K562 (cell line): ENCODE measurements around the gene NUP43. TPM values are rescaled to one million over a fixed set of nuclear protein-coding genes. Genes with fewer than 3 reads are reported as not detected.

ENCODE experiments used
- ARID3A ChIP-seq: IDR thresholded peaks from 2 replicates; pipeline ENCODE4 v1.6.1; 2012; ENCODE audit warnings: low read depth, low read length, improper control_type of control experiment, borderline replicate concordance
- ARNT ChIP-seq, 2 experiments: fragments of 450-650 bp; IDR thresholded peaks; 2 replicates each; pipeline ENCODE4 v1.6.1; 2016; ENCODE audit warnings: mild to moderate bottlenecking in 1 of 2
- BRF2 ChIP-seq: IDR thresholded peaks from 3 replicates; pipeline ENCODE4 v1.6.1; 2011; ENCODE audit warnings: borderline replicate concordance, mild to moderate bottlenecking; ENCODE audit not compliant: insufficient read length, insufficient read depth
- CHCHD3 ChIP-seq: fragments of 250-450 bp; sonication (Bioruptor Pico); IDR thresholded peaks from 2 replicates; pipeline ENCODE4 v2.1.2; 2022; ENCODE audit warnings: mild to moderate bottlenecking
- ELF1 ChIP-seq: fragments of 200-800 bp; sonication (Bioruptor generic); IDR thresholded peaks from 2 replicates; pipeline ENCODE4 v1.6.1; 2016; ENCODE audit warnings: missing genetic modification characterization, missing compliant biosample characterization
- FOXJ2 ChIP-seq: fragments of 200-800 bp; sonication (Bioruptor generic); IDR thresholded peaks from 2 replicates; pipeline ENCODE4 v1.6.1; 2016; ENCODE audit warnings: missing genetic modification characterization, missing compliant biosample characterization
- FOXO4 ChIP-seq: fragments of 450-650 bp; formaldehyde crosslinking; IDR thresholded peaks from 2 replicates; pipeline ENCODE4 v1.4.0; 2020; ENCODE audit warnings: mild to moderate bottlenecking, moderate library complexity
- HNRNPL ChIP-seq: fragments of 200-400 bp; formaldehyde crosslinking; IDR thresholded peaks from 2 replicates; pipeline ENCODE4 v1.6.1; 2017; ENCODE audit warnings: low read depth, mild to moderate bottlenecking, low read length
- KLF16 ChIP-seq: IDR thresholded peaks from 2 replicates; pipeline ENCODE4 v1.6.1; 2016; ENCODE audit warnings: antibody characterized with exemption
- KLF6 ChIP-seq: fragments of 250-450 bp; sonication (Bioruptor Pico); IDR thresholded peaks from 2 replicates; pipeline ENCODE4 v1.4.0; 2020; ENCODE audit warnings: mild to moderate bottlenecking, moderate library complexity, borderline replicate concordance
- NCOA1 ChIP-seq: fragments of 450-650 bp; IDR thresholded peaks from 2 replicates; pipeline ENCODE4 v1.6.1; 2016; ENCODE audit warnings: low read depth
- POU5F1 ChIP-seq: fragments of 150-350 bp; IDR thresholded peaks from 2 replicates; pipeline ENCODE4 v1.6.1; 2014; ENCODE audit warnings: borderline replicate concordance, low read length, low read depth, mild to moderate bottlenecking; ENCODE audit not compliant: partially characterized antibody
- RAD51 ChIP-seq: fragments of 450-650 bp; IDR thresholded peaks from 2 replicates; pipeline ENCODE4 v1.7.1; 2016; ENCODE audit warnings: low read depth, mild to moderate bottlenecking, borderline replicate concordance
- RBBP5 ChIP-seq: fragments of 200-600 bp; sonication (generic); IDR thresholded peaks from 2 replicates; pipeline ENCODE4 v1.6.1; 2012; ENCODE audit warnings: borderline replicate concordance, mild to moderate bottlenecking, low read length, control low read depth, inconsistent platforms; ENCODE audit not compliant: insufficient read depth, poor library complexity, severe bottlenecking
- SMAD4 ChIP-seq: fragments of 250-450 bp; sonication (Bioruptor Pico); conservative IDR thresholded peaks from 2 replicates; pipeline ENCODE4 v1.8.0; 2021; ENCODE audit warnings: inconsistent platforms, mild to moderate bottlenecking, moderate library complexity
- WHSC1 ChIP-seq: IDR thresholded peaks from one replicate; pipeline ENCODE4 v1.6.1; 2012; ENCODE audit warnings: low read length, control low read depth, inconsistent platforms
- YY1 ChIP-seq, 3 experiments: IDR thresholded peaks; 2 replicates each; pipeline ENCODE4 v1.6.1; 2011; ENCODE audit warnings: low read length in 2 of 3, mild to moderate bottlenecking in 2 of 3, moderate library complexity in 2 of 3, borderline replicate concordance in 1 of 3, control low read depth in 1 of 3, low read depth in 1 of 3; ENCODE audit not compliant: insufficient read depth in 3 of 3, insufficient replicate concordance in 2 of 3, control insufficient read depth in 1 of 3, insufficient read length in 1 of 3; ENCODE audit errors: extremely low read depth in 1 of 3
- ZBTB1 ChIP-seq: sonication (generic); formaldehyde crosslinking; IDR thresholded peaks from 2 replicates; pipeline ENCODE4 v1.8.1; 2023; ENCODE audit warnings: missing genetic modification reagents, low read depth, mild to moderate bottlenecking, borderline replicate concordance
- ZBTB8A ChIP-seq: fragments of 450-650 bp; IDR thresholded peaks from 2 replicates; pipeline ENCODE4 v1.6.1; 2018; ENCODE audit warnings: mild to moderate bottlenecking, moderate library complexity; ENCODE audit not compliant: partially characterized antibody
- ZNF124 ChIP-seq: sonication (generic); formaldehyde crosslinking; IDR thresholded peaks from 2 replicates; pipeline ENCODE4 v1.8.1; 2022; ENCODE audit warnings: missing genetic modification reagents
- ZNF232 ChIP-seq: sonication (generic); formaldehyde crosslinking; IDR thresholded peaks from 2 replicates; pipeline ENCODE4 v1.8.0; 2022; ENCODE audit warnings: mild to moderate bottlenecking, missing genetic modification reagents
- ZNF583 ChIP-seq: fragments of 250-450 bp; sonication (Bioruptor Pico); IDR thresholded peaks from 2 replicates; pipeline ENCODE4 v1.4.0; 2020
- ZNF668 ChIP-seq: fragments of 250-450 bp; sonication (Bioruptor Pico); IDR thresholded peaks from 2 replicates; pipeline ENCODE4 v1.8.0; 2022; ENCODE audit warnings: mild to moderate bottlenecking, inconsistent platforms
- ZNF830 ChIP-seq: fragments of 250-450 bp; sonication (Bioruptor Pico); IDR thresholded peaks from 2 replicates; pipeline ENCODE4 v1.5.0; 2021; ENCODE audit warnings: mild to moderate bottlenecking
- polyA plus RNA-seq, 8 experiments: library from polyadenylated mRNA; depleted of rRNA in 4 of 8; stranded (reverse) in 5 of 8; unstranded in 3 of 8; fragments of >200 nt; fragmentation: Nextera tagmentation in 2 of 8; fragmentation: Illumina TruSeq in 1 of 8; extraction: Ambion mirVana in 2 of 8; extraction: Trizol in 1 of 8; gene quantifications; 2 replicates each; pipeline versions ENCODE4 v1.2.1 to v1.2.3, GENCODE V29; 2011 to 2014; ENCODE audit warnings: inconsistent platforms in 1 of 8, missing spikeins in 1 of 8
- total RNA-seq, 7 experiments: library from RNA; depleted of rRNA in 6 of 7; stranded (reverse); fragments of >200 nt in 6 of 7; fragmentation: Illumina TruSeq in 2 of 7; extraction: Trizol in 2 of 7; gene quantifications; 2 replicates each; pipeline versions ENCODE4 v1.2.1 to v1.2.3, GENCODE V29; 2011 to 2021; ENCODE audit warnings: low replicate concordance in 1 of 7

NUP43 gene
- total and polyA plus RNA-seq, 9 of the 15 experiments (the other 6 are each of a cell fraction or from before 2014, with no cell fraction given): 28.9 to 136 (median 67.4) TPM

- TF ChIP-seq RAD51 (peak; percentile 13; the same call in 1 of the 2 replicates), FOXJ2 (no peak), ZNF124 (CRISPR knock-in tag) (no peak), NCOA1 (peak; percentile 79; the same call in 1 of the 2 replicates), ZNF668 (CRISPR knock-in tag) (peak; percentile 29; the same call in 1 of the 2 replicates), ZBTB8A (no peak), ELF1 (tag) (no peak), WHSC1 (peak; percentile 22), CHCHD3 (CRISPR knock-in tag) (no peak), FOXO4 (CRISPR knock-in tag) (no peak), ZNF232 (no peak), KLF6 (CRISPR knock-in tag) (peak; percentile 52; the same call in 1 of the 2 replicates), POU5F1 (no peak), HNRNPL (no peak), ZNF583 (CRISPR knock-in tag) (peak; percentile 84; the same call in 1 of the 2 replicates), KLF16 (peak; percentile 91), ARNT (IDR thresholded peaks at IDR 0.05) (peak; percentile 90 to 94), YY1 (IDR thresholded peaks at IDR 0.05; ENCODE audit: borderline replicate concordance in 1 of 3, control insufficient read depth in 1 of 3, extremely low read depth in 1 of 3, insufficient read depth in 3 of 3, insufficient read length in 1 of 3, insufficient replicate concordance in 2 of 3, low read depth in 1 of 3, low read length in 2 of 3) (peak in 1 of 3 experiments; percentile 36), SMAD4 (CRISPR knock-in tag) (peak; percentile 90), BRF2 (no peak), ZBTB1 (CRISPR knock-in tag) (no peak), ZNF830 (CRISPR knock-in tag) (no peak), RBBP5 (peak; percentile 62), ARID3A (peak; percentile 96)
Observed at GRCh38 chr6:149728499-149729234, 17.7 kb downstream of the NUP43 start (continued).
